Loucy (cell line): ENCODE data around the gene GAB1.

Experiments
- CTCF ChIP-seq: fragments of 200-600 bp; sonication (generic); conservative IDR thresholded peaks from 2 replicates; pipeline ENCODE4 v1.5.1; 2014; ENCODE audit warnings: mild to moderate bottlenecking, antibody characterized with exemption, low read length
- EZH2phosphoT487 ChIP-seq: fragments of 200-600 bp; IDR thresholded peaks from 2 replicates; pipeline ENCODE4 v1.6.1; 2018; ENCODE audit warnings: antibody characterized with exemption, mild to moderate bottlenecking, moderate library complexity, borderline replicate concordance

DNA sequence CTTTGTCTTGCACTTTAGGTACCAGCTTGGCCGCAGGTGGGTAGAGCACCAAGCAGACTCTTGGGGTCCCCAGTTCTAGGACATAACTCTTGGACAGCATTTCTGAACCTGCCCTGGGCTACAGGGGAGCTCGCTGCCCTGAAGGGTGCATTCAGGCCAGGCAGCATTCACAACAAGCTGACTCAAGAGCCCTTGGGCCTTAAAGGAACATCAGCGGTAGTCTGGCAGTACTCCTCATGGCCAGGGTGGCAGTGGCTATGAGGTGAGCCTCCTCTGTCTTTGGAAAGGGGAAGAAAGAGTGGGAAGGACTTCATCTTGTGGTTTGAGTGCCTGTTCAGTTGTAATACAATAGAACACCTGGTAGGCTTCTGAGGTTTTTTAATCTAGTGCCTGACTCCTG, 152.0 kb downstream of the GAB1 start:
- TF ChIP-seq EZH2phosphoT487 (no peak), CTCF (no peak)
